Neural progenitor cell (in vitro differentiated cells): Measurements from ENCODE around the gene UNC80.

Experiments used
- EZH2 ChIP-seq: fragments of 200-600 bp; sonication (generic); IDR thresholded peaks from 2 replicates; pipeline ENCODE4 v1.6.1; 2017; ENCODE audit warnings: antibody characterized with exemption, mild to moderate bottlenecking, moderate library complexity
- EZH2phosphoT487 ChIP-seq: fragments of 200-600 bp; sonication (generic); IDR thresholded peaks from 2 replicates; pipeline ENCODE4 v1.6.1; 2017; ENCODE audit warnings: antibody characterized with exemption
- TF ChIP-seq, protein P1 (sequence below): fragments of 200-600 bp; sonication (generic); IDR thresholded peaks from 2 replicates; pipeline ENCODE4 v1.5.1; 2017; ENCODE audit warnings: antibody characterized with exemption, mild to moderate bottlenecking

DNA sequence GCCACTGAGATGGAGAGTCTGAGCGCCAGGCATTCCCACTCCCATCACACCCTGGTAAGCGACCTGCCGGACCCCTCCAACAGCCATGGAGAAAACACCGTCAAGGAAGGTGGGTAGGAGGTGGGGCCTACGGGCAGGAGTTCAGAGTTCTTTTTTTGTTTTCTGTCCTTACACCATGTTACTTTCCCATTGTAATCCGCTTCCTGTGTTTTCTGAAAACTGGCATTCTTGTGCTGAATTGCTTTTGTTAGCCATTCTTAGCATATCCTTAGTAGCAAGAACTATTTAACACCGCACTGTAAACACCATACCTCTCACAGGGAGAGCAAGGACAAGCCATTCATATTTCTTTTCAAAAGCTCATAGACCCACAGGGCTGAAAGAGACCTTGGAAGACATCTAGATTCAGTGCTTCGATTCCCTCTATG, 46.2 kb downstream of the UNC80 start:
- TF ChIP-seq, protein P1, sequence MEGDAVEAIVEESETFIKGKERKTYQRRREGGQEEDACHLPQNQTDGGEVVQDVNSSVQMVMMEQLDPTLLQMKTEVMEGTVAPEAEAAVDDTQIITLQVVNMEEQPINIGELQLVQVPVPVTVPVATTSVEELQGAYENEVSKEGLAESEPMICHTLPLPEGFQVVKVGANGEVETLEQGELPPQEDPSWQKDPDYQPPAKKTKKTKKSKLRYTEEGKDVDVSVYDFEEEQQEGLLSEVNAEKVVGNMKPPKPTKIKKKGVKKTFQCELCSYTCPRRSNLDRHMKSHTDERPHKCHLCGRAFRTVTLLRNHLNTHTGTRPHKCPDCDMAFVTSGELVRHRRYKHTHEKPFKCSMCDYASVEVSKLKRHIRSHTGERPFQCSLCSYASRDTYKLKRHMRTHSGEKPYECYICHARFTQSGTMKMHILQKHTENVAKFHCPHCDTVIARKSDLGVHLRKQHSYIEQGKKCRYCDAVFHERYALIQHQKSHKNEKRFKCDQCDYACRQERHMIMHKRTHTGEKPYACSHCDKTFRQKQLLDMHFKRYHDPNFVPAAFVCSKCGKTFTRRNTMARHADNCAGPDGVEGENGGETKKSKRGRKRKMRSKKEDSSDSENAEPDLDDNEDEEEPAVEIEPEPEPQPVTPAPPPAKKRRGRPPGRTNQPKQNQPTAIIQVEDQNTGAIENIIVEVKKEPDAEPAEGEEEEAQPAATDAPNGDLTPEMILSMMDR, result no peak
- TF ChIP-seq EZH2 (no peak), EZH2phosphoT487 (no peak)
